NT2/D1 (cell line): ENCODE measurements around the gene ZDHHC7.

Experiments used
- DNase-seq: peaks from one replicate; pipeline ENCODE4 v3.0.0-alpha.2; 2011; ENCODE audit warnings: low read depth, low spot score
- H3K27me3 ChIP-seq: 2 replicates; pipeline ENCODE4 v1.6.0; 2011; ENCODE audit warnings: mild to moderate bottlenecking; ENCODE audit not compliant: insufficient read length, insufficient read depth
- H3K36me3 ChIP-seq: 2 replicates; pipeline ENCODE4 v1.6.1; 2011; ENCODE audit warnings: mild to moderate bottlenecking, low read length, mixed read lengths; ENCODE audit not compliant: insufficient read depth, insufficient read length
- H3K4me1 ChIP-seq: 2 replicates; pipeline ENCODE4 v1.5.1; 2011; ENCODE audit not compliant: insufficient read depth, insufficient read length
- H3K4me3 ChIP-seq: 2 replicates; pipeline ENCODE4 v1.5.1; 2011; ENCODE audit warnings: low read depth; ENCODE audit not compliant: insufficient read length
- H3K9ac ChIP-seq: 2 replicates; pipeline ENCODE4 v1.6.0; 2011; ENCODE audit warnings: low read depth; ENCODE audit not compliant: insufficient read length
- H3K9me3 ChIP-seq: 2 replicates; pipeline ENCODE4 v1.5.1; 2011; ENCODE audit warnings: mild to moderate bottlenecking, low read length; ENCODE audit not compliant: insufficient read depth
- SUZ12 ChIP-seq: IDR thresholded peaks from 2 replicates; pipeline ENCODE4 v1.6.1; 2011; ENCODE audit not compliant: insufficient read length, insufficient read depth; ENCODE audit errors: extremely low read depth
- YY1 ChIP-seq: IDR thresholded peaks from 2 replicates; pipeline ENCODE4 v1.6.1; 2011; ENCODE audit not compliant: insufficient read length, insufficient read depth
- ZNF274 ChIP-seq: IDR thresholded peaks from 2 replicates; pipeline ENCODE4 v1.6.1; 2011; ENCODE audit warnings: mild to moderate bottlenecking, low read depth, low read length

The ZDHHC7 gene

DNA sequence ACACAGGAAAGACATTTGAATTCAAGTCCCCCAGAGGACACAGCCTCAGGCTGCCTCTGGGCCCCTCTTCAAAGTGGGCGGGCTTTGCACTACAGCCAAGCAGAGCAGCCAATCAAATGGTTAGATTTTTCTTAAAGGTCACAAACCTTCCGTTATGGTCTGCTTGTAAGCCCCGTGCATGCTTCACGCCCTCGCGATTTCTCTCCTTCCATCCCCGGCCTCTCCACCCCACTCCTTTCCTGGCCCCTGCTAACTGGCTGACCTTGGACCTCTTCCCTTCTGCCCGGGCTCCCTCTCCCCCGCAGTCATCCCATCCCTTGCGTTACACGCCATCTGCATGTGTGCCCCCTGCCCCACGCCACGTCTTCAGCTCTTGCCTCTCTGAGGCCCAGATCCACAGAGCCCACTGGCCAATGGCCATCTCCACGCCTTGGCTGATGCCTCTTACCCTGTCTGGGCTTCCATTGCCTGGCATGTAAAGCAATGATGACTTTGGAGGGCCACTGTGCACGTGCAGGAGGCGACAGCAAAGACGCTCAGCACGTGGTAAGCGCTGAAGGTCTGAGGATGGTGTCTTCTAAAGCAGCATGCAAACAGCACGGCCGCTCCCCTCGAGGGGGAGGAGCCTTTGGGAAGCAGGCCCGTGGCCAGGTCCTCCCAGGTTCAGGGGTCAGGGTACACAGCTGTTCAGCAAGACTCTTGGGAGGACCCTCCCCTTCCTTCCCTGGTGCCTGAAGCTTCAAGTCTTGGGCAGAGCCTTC is 86.8 kb downstream of the ZDHHC7 start:
- TF ChIP-seq SUZ12 (no peak), ZNF274 (no peak), YY1 (no peak)
- no peak for DNase-seq
- Histone ChIP-seq H3K9ac (no peak overlapping the region), H3K9me3 (no peaks in the 10 kb centered on the region), H3K27me3 (no peaks in the 10 kb centered on the region), H3K36me3 (no peaks in the 10 kb centered on the region), H3K4me1 (peaks cover 8% of the 10 kb centered on the region), H3K4me3 (no peak overlapping the region)
